ENCODE results near the gene TNPO1.

DNA sequence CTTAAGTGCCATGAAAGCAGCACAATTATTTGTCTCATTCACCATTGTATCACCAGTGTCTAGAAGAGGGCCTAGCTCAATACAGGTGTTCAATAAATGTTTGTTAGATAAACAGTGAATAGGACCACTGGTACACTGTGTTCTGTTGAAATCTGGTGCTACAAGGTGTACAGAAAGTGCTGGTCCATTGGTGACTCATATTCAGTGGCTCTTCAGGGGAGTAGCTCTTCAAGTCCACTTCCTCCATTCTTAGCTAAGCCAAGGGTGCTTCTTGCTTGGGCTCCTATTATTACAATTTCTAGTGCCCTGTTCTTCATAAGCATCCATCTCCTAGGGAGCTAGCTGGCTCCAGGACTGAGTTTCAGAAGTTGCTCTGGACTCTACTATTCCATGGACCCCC is 133.0 kb downstream of the TNPO1 start:
- TF ChIP-seq, protein P1, sequence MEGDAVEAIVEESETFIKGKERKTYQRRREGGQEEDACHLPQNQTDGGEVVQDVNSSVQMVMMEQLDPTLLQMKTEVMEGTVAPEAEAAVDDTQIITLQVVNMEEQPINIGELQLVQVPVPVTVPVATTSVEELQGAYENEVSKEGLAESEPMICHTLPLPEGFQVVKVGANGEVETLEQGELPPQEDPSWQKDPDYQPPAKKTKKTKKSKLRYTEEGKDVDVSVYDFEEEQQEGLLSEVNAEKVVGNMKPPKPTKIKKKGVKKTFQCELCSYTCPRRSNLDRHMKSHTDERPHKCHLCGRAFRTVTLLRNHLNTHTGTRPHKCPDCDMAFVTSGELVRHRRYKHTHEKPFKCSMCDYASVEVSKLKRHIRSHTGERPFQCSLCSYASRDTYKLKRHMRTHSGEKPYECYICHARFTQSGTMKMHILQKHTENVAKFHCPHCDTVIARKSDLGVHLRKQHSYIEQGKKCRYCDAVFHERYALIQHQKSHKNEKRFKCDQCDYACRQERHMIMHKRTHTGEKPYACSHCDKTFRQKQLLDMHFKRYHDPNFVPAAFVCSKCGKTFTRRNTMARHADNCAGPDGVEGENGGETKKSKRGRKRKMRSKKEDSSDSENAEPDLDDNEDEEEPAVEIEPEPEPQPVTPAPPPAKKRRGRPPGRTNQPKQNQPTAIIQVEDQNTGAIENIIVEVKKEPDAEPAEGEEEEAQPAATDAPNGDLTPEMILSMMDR (IDR thresholded peaks at IDR 0.05) = no peak
- TF ChIP-seq POLR2A (IDR thresholded peaks at IDR 0.05) = no peak
